ENCODE results near the gene CXCL13. TPM values are rescaled to one million over a fixed set of nuclear protein-coding genes. Genes with fewer than 3 reads are reported as not detected.

CXCL13 gene
- total RNA-seq, 1 experiment from 2014 or later, result not detected

Other genes with a start within 250 kb of the CXCL13 start
- 26.0 and 31.9 TPM in 2 replicates for gene CNOT6L, start 213.5 kb downstream of the CXCL13 start, total RNA-seq (2014; rRNA removed; shearing (Covaris generic))